Endodermal cell (in vitro differentiated cells): ENCODE results near the gene PPIL6. TPM values are rescaled to one million over a fixed set of nuclear protein-coding genes. Genes with fewer than 3 reads are reported as not detected.

Experiments
- DNase-seq: peaks from one replicate; pipeline ENCODE4 v3.0.0-alpha.2; 2017
- H3K27ac ChIP-seq: 2 replicates; pipeline ENCODE4 v1.5.1; 2013; ENCODE audit warnings: mild to moderate bottlenecking, low read depth, low read length, moderate library complexity
- H3K27me3 ChIP-seq: 2 replicates; pipeline ENCODE4 v1.6.1; 2013; ENCODE audit warnings: mild to moderate bottlenecking, low read length, moderate library complexity; ENCODE audit not compliant: insufficient read depth, control insufficient read depth, poor library complexity, severe bottlenecking
- H3K36me3 ChIP-seq: 2 replicates; pipeline ENCODE4 v1.7.0; 2013; ENCODE audit warnings: mild to moderate bottlenecking, low read length, moderate library complexity; ENCODE audit not compliant: control insufficient read depth, insufficient read depth
- H3K4me1 ChIP-seq: one replicate; pipeline ENCODE4 v1.7.0; 2013; ENCODE audit warnings: low read length; ENCODE audit not compliant: control insufficient read depth, insufficient read depth
- H3K4me3 ChIP-seq: 2 replicates; pipeline ENCODE4 v1.5.1; 2013; ENCODE audit warnings: mild to moderate bottlenecking, low read length, moderate library complexity
- H3K9ac ChIP-seq: 2 replicates; pipeline ENCODE4 v1.6.1; 2013; ENCODE audit warnings: mild to moderate bottlenecking, low read length, moderate library complexity; ENCODE audit not compliant: poor library complexity, severe bottlenecking; ENCODE audit errors: extremely low read depth
- H3K9me3 ChIP-seq: 2 replicates; pipeline ENCODE4 v1.6.1; 2013; ENCODE audit warnings: mild to moderate bottlenecking, low read length, moderate library complexity; ENCODE audit not compliant: control insufficient read depth
- H3K27ac Mint-ChIP-seq: 2 replicates; pipeline ENCODE4 v1.8.0; 2020; ENCODE audit warnings: mixed read lengths
- H3K27me3 Mint-ChIP-seq: 2 replicates; pipeline ENCODE4 v1.8.0; 2021; ENCODE audit warnings: mild to moderate bottlenecking, mixed read lengths; ENCODE audit not compliant: insufficient read depth
- H3K36me3 Mint-ChIP-seq: 2 replicates; pipeline ENCODE4 v1.8.0; 2020; ENCODE audit warnings: low read depth, mixed read lengths
- H3K4me1 Mint-ChIP-seq: 2 replicates; pipeline ENCODE4 v1.8.0; 2020; ENCODE audit warnings: mixed read lengths
- H3K4me3 Mint-ChIP-seq: 2 replicates; pipeline ENCODE4 v1.8.0; 2020; ENCODE audit warnings: mild to moderate bottlenecking, moderate library complexity, mixed read lengths
- H3K9me3 Mint-ChIP-seq: 2 replicates; pipeline ENCODE4 v1.8.0; 2020; ENCODE audit warnings: mild to moderate bottlenecking, mixed read lengths
- CTCF ChIP-seq: fragments of 200-600 bp; sonication (generic); conservative IDR thresholded peaks from 2 replicates; pipeline ENCODE4 v1.5.0; 2021; ENCODE audit warnings: antibody characterized with exemption, mild to moderate bottlenecking
- WGBS, 2 experiments: methylation state at CpG; one replicate each; pipeline versions ENCODE4 v1.1.5 to v1.1.7; 2013; ENCODE audit warnings: missing lambda C conversion rate in 2 of 2, mixed read lengths in 1 of 2; ENCODE audit not compliant: insufficient coverage in 1 of 2, insufficient read length in 1 of 2; 5-methylcytosine and 5-hydroxymethylcytosine counted together
- total RNA-seq, 2 donors: library from RNA; stranded (reverse); fragmentation: NEBNext Ultra II Directional in 1 of 2; extraction: Animal tissue kit (Norgen Biotek cat#: 25700) in 1 of 2; gene quantifications; 2 replicates in 1 of 2; 3 replicates in 1 of 2; pipeline ENCODE4 v1.2.1, GENCODE V29; 2021

The PPIL6 gene
- total RNA-seq, 2 donors from 2014 or later: 2.2 to 2.9 TPM

- H3K36me3 ChIP-seq: no peaks in the 10 kb centered on the region
- H3K4me3 ChIP-seq: no peak overlapping the region
- Mint-ChIP-seq H3K9me3 (no peaks in the 10 kb centered on the region), H3K4me1 (peaks cover 4% of the 10 kb centered on the region), H3K4me3 (no peak overlapping the region), H3K36me3 (no peaks in the 10 kb centered on the region), H3K27me3 (no peaks in the 10 kb centered on the region), H3K27ac (no peak overlapping the region)
- no peaks in the 10 kb centered on the region for H3K27me3 ChIP-seq
- H3K27ac ChIP-seq: no peak overlapping the region
- DNase-seq: no peak
- no peak for TF ChIP-seq CTCF
- no peaks in the 10 kb centered on the region for H3K9me3 ChIP-seq
- H3K4me1 ChIP-seq: peaks cover 4% of the 10 kb centered on the region
- H3K9ac ChIP-seq: no peak overlapping the region
- WGBS, 2 experiments: 92 to 93% methylated on average over 10 to 12 of the region's 12 CpGs
These were observed 44.2 kb downstream of the PPIL6 start for GRCh38 chr6:109396046-109396718.

GRCh38 chr6:109393886-109394281 is 46.5 kb downstream of the PPIL6 start:
- Mint-ChIP-seq H3K4me1 (peaks cover 5% of the 10 kb centered on the region), H3K4me3 (no peak overlapping the region), H3K27me3 (no peaks in the 10 kb centered on the region), H3K27ac (no peak overlapping the region), H3K36me3 (no peaks in the 10 kb centered on the region), H3K9me3 (no peaks in the 10 kb centered on the region)
- Histone ChIP-seq H3K27ac (no peak overlapping the region), H3K9ac (no peak overlapping the region), H3K4me1 (peaks cover 4% of the 10 kb centered on the region), H3K4me3 (no peak overlapping the region), H3K36me3 (no peaks in the 10 kb centered on the region), H3K27me3 (peaks cover 8% of the 10 kb centered on the region), H3K9me3 (no peaks in the 10 kb centered on the region)
- no peak for DNase-seq
- WGBS, 2 experiments: 84% methylated on average over 2 of the region's 2 CpGs
- TF ChIP-seq CTCF: no peak

DNA sequence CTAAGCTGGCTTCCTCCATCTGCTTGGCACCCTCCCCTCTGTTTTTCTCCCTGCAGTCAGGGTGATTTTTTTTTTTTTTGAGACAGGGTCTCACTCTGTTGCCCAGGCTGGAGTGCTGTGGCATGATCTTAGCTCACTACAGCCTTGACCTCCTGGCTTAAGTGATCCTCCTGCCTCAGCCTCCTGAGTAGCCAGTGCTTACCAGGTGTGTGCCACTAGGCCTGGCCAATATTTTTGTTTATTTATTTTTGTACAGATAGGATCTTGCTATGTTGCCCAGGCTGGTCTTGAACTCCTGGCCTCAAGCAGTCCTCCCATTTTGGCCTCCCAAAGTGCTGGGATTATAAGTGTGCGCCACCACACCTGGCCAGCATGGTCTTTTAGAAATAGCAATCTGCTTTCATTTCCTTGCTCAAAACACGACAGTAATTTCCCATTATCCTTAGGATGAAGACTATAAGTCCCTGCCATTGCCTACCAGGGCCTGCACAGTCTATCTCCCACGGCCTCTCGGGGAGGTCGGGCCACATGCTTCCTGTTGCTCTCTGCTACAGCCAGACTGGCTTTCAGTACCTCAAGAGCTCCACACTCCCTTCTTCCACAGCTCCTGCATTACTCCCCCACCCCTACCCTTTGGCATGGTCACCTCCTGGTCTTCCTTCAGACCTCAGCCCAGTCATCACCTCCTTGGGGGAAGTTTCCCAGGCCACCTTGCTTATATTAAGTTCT is 47.1 kb downstream of the PPIL6 start:
- no peaks in the 10 kb centered on the region for H3K36me3 Mint-ChIP-seq
- no peaks in the 10 kb centered on the region for H3K9me3 Mint-ChIP-seq
- H3K4me1 Mint-ChIP-seq: peaks cover 5% of the 10 kb centered on the region
- H3K4me1 ChIP-seq: peaks cover 4% of the 10 kb centered on the region
- no peaks in the 10 kb centered on the region for H3K36me3 ChIP-seq
- no peak overlapping the region for H3K9ac ChIP-seq
- DNase-seq: no peak
- H3K27ac ChIP-seq: no peak overlapping the region
- H3K9me3 ChIP-seq: no peaks in the 10 kb centered on the region
- H3K27me3 ChIP-seq: peaks cover 10% of the 10 kb centered on the region
- H3K27ac Mint-ChIP-seq: no peak overlapping the region
- H3K27me3 Mint-ChIP-seq: no peaks in the 10 kb centered on the region
- TF ChIP-seq CTCF: no peak
- WGBS, 2 experiments: 93 to 96% methylated on average over 3 to 5 of the region's 5 CpGs
- no peak overlapping the region for H3K4me3 Mint-ChIP-seq
- H3K4me3 ChIP-seq: no peak overlapping the region
